ENCODE data around the gene KCNJ11. TPM values are rescaled to one million over a fixed set of nuclear protein-coding genes. Genes with fewer than 3 reads are reported as not detected.

The KCNJ11 gene
- total RNA-seq, 1 donor from 2014 or later, result 0.79 TPM

GRCh38 chr11:17376493-17376892, 12.0 kb downstream of the KCNJ11 start:
- DNase-seq (ENCODE audit: low read depth) (peak; percentile 45), FAIRE-seq (no peak)
- Histone ChIP-seq H3K36me3 (ENCODE audit: control insufficient read depth, insufficient read depth, low read length) (no peaks in the 10 kb centered on the region), H3K27me3 (ENCODE audit: control insufficient read depth, insufficient read depth, low read length) (no peaks in the 10 kb centered on the region), H3K4me3 (ENCODE audit: low read depth, low read length) (no peak overlapping the region)
- no peak for TF ChIP-seq CTCF (IDR thresholded peaks at IDR 0.05; ENCODE audit: insufficient read depth, low read length, severe bottlenecking)

DNA sequence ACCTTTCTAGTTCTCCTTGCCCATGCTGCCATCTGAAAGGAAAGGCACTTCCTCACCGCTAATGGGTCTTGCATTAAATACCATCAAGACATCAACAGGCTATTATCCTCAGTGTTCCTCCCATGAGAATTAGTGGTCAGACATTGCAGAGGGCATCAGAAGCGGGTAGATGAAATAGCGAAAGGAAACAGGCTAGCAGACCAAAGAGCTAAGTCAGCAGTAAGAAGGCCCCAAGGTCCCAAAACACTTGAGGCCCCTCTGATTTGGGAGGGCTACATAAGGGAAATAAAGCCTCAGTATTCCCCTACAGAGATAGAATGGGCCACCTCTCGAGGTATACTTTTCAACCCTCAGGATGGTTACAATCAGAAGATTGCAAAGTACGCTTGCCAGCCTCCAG, 12.9 kb downstream of the KCNJ11 start:
- Histone ChIP-seq H3K4me3 (ENCODE audit: low read depth, low read length) (no peak overlapping the region), H3K27me3 (ENCODE audit: control insufficient read depth, insufficient read depth, low read length) (no peaks in the 10 kb centered on the region), H3K36me3 (ENCODE audit: control insufficient read depth, insufficient read depth, low read length) (no peaks in the 10 kb centered on the region)
- no peak for DNase-seq (ENCODE audit: low read depth)
- no peak for TF ChIP-seq CTCF (IDR thresholded peaks at IDR 0.05; ENCODE audit: insufficient read depth, low read length, severe bottlenecking)
- FAIRE-seq, result no peak

DNA sequence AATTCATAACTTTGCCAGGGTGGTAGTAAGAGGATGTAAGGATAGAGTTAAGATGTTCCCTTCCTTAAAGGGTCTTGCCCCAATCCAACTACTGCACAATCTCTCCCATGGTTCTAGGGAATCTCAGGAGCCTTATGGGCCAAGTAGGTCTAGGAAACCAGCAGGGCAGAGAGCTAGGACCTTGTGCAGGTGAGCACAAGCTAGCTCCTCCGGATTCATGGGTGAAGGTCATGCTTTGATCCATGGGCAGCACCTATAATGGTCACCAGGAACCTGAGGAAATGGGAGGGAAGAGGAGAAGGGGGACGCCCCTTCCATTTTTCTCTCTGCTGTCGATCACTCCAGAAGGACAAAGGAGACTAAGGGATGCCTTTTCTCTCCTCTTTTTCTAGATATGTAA, 16.8 kb downstream of the KCNJ11 start:
- Histone ChIP-seq H3K36me3 (ENCODE audit: control insufficient read depth, insufficient read depth, low read length) (peaks cover 4% of the 10 kb centered on the region), H3K27me3 (ENCODE audit: control insufficient read depth, insufficient read depth, low read length) (no peaks in the 10 kb centered on the region), H3K4me3 (ENCODE audit: low read depth, low read length) (no peak overlapping the region)
- no peak for FAIRE-seq
- no peak for DNase-seq (ENCODE audit: low read depth)
- TF ChIP-seq CTCF (IDR thresholded peaks at IDR 0.05; ENCODE audit: insufficient read depth, low read length, severe bottlenecking), result no peak

GRCh38 chr11:17369684-17370243, 18.7 kb downstream of the KCNJ11 start:
- TF ChIP-seq CTCF (IDR thresholded peaks at IDR 0.05; ENCODE audit: insufficient read depth, low read length, severe bottlenecking), result no peak
- Histone ChIP-seq H3K27me3 (ENCODE audit: control insufficient read depth, insufficient read depth, low read length) (no peaks in the 10 kb centered on the region), H3K4me3 (ENCODE audit: low read depth, low read length) (no peak overlapping the region), H3K36me3 (ENCODE audit: control insufficient read depth, insufficient read depth, low read length) (peaks cover 6% of the 10 kb centered on the region)
- no peak for FAIRE-seq
- DNase-seq (ENCODE audit: low read depth), result peak; percentile 46

DNA sequence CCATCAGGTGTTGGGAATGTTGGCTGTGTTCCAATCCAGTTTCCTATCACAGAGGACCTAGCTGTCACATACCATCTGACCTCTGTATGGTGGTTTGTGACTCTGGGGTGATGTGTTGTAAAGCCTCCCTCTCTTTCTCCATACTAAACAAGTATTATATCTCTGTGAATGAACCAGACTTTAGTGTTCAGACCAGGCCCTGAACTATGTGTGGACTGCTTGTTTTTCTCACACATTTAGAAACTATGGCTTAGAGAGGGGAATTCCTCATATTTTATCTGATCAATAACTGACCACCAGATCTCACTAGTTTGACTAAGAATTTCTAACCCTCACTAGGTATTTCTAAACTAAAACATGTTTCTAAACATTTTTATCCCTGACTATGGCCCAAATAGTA, 19.4 kb downstream of the KCNJ11 start:
- Histone ChIP-seq H3K4me3 (ENCODE audit: low read depth, low read length) (no peak overlapping the region), H3K27me3 (ENCODE audit: control insufficient read depth, insufficient read depth, low read length) (no peaks in the 10 kb centered on the region), H3K36me3 (ENCODE audit: control insufficient read depth, insufficient read depth, low read length) (peaks cover 6% of the 10 kb centered on the region)
- DNase-seq (ENCODE audit: low read depth) (no peak), FAIRE-seq (no peak)
- no peak for TF ChIP-seq CTCF (IDR thresholded peaks at IDR 0.05; ENCODE audit: insufficient read depth, low read length, severe bottlenecking)

DNA sequence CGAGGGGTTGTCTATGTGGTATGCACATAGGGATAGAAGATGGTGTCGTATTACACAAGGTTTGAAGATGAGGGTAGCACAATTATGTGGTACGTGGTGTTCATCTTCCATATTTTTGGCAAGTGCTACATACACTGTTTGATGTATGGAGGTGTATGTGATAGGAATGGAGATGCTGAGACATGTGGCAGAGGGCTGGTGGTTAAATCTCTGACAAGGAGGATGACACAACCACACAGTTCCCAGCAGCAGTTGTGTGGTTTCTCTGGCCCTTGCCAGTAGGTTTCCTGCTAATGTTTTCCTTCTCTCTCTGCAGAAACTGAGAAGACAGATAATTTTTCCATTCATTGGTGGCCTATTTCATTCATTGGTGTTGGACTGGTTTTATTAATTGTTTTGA, 19.9 kb downstream of the KCNJ11 start:
- no peak for TF ChIP-seq CTCF (IDR thresholded peaks at IDR 0.05; ENCODE audit: insufficient read depth, low read length, severe bottlenecking)
- no peaks in the 10 kb centered on the region for H3K27me3 ChIP-seq (ENCODE audit: control insufficient read depth, insufficient read depth, low read length)
- peaks cover 6% of the 10 kb centered on the region for H3K36me3 ChIP-seq (ENCODE audit: control insufficient read depth, insufficient read depth, low read length)
- DNase-seq (ENCODE audit: low read depth) (no peak), FAIRE-seq (peak; percentile 91)
- H3K4me3 ChIP-seq (ENCODE audit: low read depth, low read length), result no peak overlapping the region
